IPS-11a (cell line): ENCODE measurements around the gene ZNF749.
A peak's percentile ranks its signal among the peaks of the same experiment; 100 is the strongest.

Source experiments
- H3K4me3 ChIP-seq: one replicate; pipeline ENCODE4 v1.5.1; 2013; ENCODE audit warnings: low read depth, low read length, control low read depth

Gene ZNF749

DNA sequence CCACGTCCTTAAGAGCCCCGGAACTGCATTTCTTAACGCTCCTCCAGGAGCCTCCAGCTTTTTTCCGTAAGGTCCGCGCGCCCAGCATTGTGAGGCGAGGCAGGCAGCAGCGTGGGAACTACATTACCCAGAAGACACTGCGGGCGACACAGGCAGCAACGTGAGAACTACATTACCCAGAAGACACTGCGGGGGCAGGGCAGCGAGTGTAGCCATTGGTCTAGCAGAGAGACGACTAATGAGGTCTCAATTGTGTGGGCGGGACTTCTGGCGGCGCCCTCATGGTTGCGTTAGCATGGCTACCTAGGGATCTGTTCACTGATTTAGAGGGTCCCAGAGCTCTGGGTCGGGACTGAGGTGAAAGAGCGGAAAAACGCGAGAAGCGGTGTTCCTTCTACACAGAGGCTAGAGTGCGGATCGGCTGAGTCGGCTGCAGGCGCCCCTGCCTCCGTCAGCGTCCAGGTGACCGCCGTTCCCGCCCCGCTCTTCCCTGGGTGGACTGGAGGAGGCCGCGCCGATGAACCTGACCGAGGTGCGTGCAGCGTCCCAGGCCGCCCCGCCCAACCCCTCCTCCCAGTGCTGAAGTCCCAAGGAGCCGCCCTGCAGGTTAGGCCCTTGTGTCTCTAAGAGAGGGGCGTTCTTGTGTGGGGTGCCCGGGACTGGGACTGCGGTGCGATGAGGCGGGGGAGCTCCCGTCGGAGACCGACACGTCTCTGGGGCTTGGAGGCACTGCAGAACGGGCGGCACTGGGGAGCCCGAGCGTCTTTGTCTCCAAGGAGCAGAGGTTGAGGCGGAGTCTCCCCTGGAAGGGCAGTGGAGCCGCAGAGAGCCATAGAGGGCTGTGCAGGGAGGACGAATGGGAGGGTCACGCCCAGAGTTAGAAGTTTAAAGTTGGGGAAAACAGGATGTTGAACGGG, at the start of gene ZNF749:
Gene ZNF749, plus strand, starts transcription at position 264 of the 917 bp plus-strand sequence. Its CDS starts 254 bp downstream, at position 518.
- H3K4me3 ChIP-seq: peak within 1 kb of the TSS; percentile 91

GRCh38 chr19:57389194-57389729, 45.9 kb upstream of the ZNF749 start:
- H3K4me3 ChIP-seq: peak overlapping the region; percentile 45

DNA sequence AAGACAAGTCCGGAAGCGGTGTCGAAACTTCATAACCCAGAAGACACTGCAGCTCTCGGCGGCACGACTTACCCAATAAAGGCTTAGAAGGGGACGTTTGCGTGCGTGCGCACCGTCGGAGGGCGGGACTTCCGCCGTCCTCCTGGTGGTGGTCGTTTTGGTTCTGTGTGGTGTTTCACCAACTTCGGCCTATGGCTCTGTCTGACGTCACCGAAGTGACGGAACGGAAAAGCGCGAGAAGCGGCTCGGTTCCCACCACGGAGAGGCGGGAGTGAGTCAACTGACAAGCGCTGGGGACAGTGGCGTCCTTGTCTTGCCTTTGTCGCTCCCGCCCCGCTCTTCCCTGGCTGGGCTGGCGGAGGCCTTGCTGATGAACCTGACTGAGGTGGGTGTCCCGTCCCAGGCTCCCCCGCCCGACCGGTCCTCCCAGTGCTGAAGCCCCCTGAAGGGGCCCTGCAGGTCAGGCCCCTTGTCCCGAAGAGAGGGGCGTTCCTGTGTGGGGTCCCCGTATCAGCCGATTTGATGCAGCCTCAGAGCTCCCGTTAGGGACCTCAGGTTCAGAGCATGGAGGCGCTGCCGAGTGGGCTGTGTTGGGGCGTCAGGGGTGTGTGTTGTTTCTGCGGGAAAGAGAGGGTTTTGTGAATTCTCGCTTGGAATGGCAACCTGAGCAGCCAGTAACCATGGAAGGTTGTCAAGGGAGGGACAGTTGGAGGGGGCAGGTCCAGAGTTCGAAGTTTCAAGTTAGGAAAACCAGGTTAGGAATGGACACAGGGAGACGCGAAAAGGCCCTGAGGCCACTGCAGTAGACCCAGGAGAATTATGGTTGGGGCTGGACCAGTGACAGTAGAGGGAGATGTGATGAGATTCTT, 45.2 kb upstream of the ZNF749 start, which contains the start of gene ZNF548:
Gene ZNF548, plus strand, starts transcription at position 125 of the 869 bp plus-strand sequence. Its CDS starts 246 bp downstream, at position 371.
- H3K4me3 ChIP-seq: peak within 1 kb of the TSS; percentile 79

DNA sequence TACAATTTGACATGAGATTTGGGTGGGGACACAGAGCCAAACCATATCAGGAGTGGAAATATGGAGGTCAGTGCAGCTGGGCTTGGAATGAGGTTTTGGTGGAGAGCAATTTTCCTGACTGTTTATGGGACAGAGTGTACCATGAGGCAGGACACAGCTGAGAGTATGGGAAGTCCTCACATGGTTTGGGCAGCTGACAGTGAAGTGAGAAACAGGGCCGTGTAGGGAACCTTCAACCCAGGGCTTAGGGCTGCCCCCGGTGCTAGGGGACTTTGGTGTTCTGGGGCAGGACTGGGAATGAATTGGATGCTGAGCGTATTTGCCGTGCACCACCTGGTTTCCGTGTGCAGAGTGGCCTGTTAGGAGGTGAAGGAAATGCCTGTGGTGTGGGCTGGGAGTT, 39.4 kb upstream of the ZNF749 start:
- H3K4me3 ChIP-seq: no peak overlapping the region

DNA sequence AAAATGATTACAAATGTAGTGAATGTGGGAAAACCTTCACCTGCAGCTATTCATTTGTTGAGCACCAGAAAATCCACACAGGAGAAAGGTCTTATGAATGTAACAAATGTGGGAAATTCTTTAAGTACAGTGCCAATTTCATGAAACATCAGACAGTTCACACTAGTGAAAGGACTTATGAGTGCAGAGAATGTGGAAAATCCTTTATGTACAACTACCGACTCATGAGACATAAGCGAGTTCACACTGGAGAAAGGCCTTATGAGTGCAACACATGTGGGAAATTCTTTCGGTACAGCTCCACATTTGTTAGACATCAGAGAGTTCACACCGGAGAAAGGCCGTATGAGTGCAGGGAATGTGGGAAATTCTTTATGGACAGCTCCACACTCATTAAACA, 36.3 kb upstream of the ZNF749 start:
- H3K4me3 ChIP-seq: no peak overlapping the region

DNA sequence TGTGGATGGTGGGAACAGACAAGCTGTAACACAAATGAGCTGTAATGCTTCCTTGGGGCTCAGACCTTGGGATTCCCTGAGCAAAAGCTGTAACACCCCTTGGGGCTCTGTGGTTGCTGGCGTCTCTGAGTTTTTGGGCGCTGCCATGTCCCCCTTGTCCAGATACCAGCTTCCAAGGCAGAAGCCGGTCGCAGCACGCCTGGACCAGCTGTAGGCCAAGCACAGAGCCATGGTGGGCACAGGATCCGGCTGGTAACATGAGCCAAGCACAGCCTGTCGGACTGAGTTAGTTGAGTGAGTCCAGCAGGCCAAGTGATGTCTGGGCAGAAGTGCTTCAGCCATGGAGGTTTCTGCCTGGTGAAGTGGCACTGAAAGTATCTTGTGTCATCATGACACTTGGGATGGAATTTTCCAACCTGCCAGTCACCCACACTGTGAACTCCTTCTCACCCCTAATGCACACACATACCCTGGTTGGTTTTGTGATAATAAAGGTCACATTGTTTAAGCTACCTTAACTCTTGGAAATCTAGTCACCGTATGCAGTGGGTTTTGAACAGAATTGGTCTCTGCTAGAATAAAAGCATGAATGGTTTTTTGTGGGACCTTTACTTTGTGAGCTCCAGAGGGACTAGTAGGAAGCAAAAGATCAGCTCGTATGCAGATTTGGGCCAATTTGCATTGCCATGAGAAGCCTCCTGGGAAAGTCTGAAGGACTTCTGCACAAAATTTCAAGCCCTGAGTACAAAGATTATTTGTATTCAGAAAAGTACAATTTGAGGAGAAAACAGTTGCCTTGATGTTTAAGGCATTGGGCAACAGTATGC, 31.2 kb upstream of the ZNF749 start:
- no peak overlapping the region for H3K4me3 ChIP-seq

DNA sequence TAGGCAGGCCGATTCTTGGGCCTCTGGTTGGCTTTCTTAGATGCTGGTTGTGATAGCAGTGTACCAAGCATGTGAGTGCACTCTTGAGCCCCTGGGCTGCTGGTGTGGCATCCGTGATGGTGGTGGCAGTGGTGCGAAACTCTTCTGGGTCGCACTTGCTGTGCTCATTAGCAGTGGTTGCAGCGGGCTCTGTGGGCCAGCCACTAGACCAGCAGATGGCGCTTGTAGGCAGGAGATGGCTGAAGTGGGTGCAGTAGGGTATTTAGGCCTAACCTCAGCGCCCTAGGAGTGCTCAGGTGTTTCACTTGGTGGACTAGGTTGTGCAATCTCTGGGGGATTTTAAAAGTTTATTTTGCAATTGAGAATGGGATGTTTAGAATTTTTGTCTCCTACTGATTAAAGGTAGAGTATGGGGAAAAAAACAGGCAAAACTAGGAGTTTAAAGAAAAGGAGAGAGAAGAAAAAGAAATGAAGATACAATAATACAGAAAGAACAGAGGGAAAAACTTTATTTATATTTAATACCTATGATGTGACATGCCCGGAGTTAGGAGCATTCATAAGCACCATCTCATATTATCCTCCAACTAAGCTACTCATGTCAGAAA, 28.5 kb upstream of the ZNF749 start:
- H3K4me3 ChIP-seq: no peak overlapping the region

GRCh38 chr19:57410877-57411671, 24.1 kb upstream of the ZNF749 start, which contains the start of gene ZNF17:
ZNF17 (plus strand) TSS chr19:57411161; CDS start chr19:57413616, 2,455 bp downstream.
- peak within 1 kb of the TSS; percentile 90 for H3K4me3 ChIP-seq

- no peak overlapping the region for H3K4me3 ChIP-seq
Measured at GRCh38 chr19:57419439-57419838, 15.7 kb upstream of the ZNF749 start.

GRCh38 chr19:57421037-57421436, 14.1 kb upstream of the ZNF749 start:
- no peak overlapping the region for H3K4me3 ChIP-seq

DNA sequence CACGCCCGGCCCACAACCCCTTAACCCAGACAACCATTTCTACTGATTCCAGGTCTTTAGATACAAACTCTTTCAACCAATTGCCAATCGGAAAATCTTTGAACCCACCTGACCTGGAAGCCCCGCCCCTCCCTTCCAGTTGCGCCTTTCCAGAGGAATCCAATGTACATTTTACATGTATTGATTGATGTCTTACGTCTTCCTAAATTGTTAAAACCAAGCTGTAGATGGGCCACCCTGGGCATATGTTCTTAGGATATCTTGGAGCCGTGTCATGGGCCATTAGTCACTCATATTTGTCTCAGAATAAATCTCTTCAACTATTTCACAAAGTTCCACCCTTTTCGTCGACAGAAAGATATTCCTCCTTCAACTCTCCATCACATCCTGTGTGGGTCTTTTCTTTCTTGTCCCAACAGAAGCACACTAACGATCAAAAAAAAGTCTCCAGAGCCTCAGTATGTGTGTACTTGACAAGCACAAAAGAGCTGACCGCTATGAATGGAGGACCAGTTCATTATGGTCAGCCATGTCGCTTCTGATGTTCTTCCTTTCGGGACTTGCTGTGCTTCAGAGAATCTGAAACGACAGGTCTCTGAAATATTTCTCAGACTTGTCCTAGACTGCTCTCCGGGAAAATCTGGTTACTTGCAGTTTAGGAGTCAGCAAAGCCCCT, 601 bp upstream of the ZNF749 start:
- peak overlapping the region; percentile 91 for H3K4me3 ChIP-seq

DNA sequence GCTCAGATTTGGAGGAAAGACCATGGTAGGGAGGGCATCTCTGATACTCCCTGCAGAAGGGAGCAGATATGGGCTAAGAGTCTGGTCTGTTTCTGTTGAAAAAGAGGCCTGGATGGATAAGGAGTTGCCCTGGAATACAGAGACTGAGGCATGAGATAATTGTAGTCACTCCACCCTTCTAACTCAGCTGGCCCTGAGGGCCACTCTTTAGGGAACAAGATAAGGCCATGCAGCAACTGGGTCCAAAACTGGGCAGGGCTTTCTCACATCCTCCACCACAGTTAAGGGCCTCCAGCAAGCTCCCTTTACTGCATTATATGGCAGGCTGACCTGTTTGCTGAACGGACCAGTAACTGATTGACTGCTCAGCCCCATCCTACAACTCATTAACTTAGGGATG, 1.3 kb downstream of the ZNF749 start:
- H3K4me3 ChIP-seq: peak overlapping the region; percentile 91

DNA sequence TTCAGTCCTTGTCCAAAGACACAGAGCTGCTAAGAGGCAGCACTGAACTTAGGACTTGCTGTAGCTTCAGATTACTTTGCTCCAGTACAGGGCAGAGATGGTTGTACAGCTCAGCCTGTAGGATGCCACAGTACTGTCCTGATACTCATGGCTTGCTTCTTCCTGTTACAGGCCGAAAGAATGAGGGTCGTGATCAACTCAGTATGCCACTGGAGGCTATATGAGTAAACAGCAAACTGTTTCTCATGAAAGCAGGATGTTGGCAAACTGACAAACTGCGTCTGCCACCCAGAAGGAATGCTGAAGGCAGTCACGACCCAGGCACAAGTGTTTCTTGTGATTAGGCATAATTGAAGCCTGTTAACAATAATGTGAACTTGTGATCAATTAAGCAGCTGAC, 2.8 kb downstream of the ZNF749 start:
- H3K4me3 ChIP-seq: no peak overlapping the region

- H3K4me3 ChIP-seq: no peak overlapping the region
Measured at GRCh38 chr19:57438925-57439324, 3.8 kb downstream of the ZNF749 start.

- H3K4me3 ChIP-seq: no peak overlapping the region
Measured at GRCh38 chr19:57441979-57442752, 7.0 kb downstream of the ZNF749 start.

DNA sequence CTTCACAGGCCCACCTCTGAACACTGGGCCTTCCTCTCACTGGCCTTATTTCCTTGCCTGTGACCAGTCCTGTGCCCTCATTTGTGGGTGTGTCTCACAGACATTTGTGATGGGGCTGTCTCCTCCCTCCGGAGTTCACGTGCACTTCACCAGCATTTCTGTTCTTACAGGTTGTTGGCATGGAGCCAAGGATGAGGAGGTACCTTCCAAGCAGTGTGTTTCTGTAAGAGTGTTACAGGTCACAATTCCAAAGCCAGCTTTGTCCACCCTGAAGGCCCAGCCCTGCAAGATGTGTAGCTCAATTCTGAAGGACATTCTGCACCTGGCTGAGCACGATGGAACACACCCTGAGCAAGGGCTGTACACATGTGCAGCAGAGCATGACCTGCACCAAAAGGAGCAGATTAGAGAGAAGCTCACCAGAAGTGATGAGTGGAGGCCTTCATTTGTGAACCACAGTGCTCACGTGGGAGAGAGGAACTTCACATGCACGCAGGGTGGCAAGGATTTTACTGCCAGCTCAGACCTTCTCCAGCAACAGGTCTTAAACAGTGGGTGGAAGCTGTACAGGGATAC, 8.1 kb downstream of the ZNF749 start:
- no peak overlapping the region for H3K4me3 ChIP-seq

DNA sequence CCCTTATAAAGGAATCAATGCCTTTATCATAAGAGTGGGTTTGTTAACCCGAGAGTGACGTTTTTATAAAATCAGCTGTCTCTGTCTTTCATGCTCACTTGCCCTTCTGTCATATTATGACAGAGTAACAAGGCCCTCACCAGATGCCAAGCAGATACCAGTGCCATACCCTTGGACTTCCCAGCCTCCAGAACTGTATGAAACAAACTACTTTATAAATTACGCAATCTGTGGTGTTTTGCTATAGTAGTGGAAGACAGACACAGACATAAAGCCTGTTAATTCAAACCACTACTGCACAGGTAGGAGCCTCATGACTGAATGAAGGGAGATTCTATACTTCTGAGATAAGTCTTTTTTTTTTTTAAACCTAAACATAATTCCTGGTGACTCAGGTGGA, 17.2 kb downstream of the ZNF749 start:
- no peak overlapping the region for H3K4me3 ChIP-seq
